WTC11 (cell line): ENCODE measurements around the gene MOSPD2. TPM values are rescaled to one million over a fixed set of nuclear protein-coding genes. Genes with fewer than 3 reads are reported as not detected.

Source experiments
- ATAC-seq: fragments of 200-7000 bp; cut with Tn5 transposase; 2 replicates; pipeline ENCODE4 v1.10.0; 2021; ENCODE audit warnings: mild to moderate bottlenecking, moderate library complexity
- CTCF ChIA-PET: fragments of 300-600 bp; sonication (Branson Sonifier 250); formaldehyde crosslinking; loops from one replicate; lab custom pipeline; 2021; ENCODE audit warnings: antibody characterized with exemption; lab: Charles Lee
- POLR2A ChIA-PET: fragments of 350-600 bp; sonication (Branson Sonifier 250); formaldehyde crosslinking; loops from one replicate; lab custom pipeline; 2021; ENCODE audit warnings: antibody characterized with exemption; lab: Charles Lee
- DNase-seq: peaks from one replicate; pipeline ENCODE4 v3.0.0; 2021; ENCODE audit warnings: low spot score
- H3K27ac Mint-ChIP-seq: 2 replicates; pipeline ENCODE4 v1.8.0; 2021; ENCODE audit warnings: mixed read lengths
- H3K27me3 Mint-ChIP-seq: 2 replicates; pipeline ENCODE4 v1.8.0; 2021; ENCODE audit warnings: low read depth, mild to moderate bottlenecking, moderate library complexity, mixed read lengths
- H3K36me3 Mint-ChIP-seq: 2 replicates; pipeline ENCODE4 v1.8.0; 2021; ENCODE audit warnings: mixed read lengths
- H3K4me1 Mint-ChIP-seq: 2 replicates; pipeline ENCODE4 v1.8.0; 2022; ENCODE audit warnings: mixed read lengths
- H3K4me3 Mint-ChIP-seq: 2 replicates; pipeline ENCODE4 v1.8.0; 2021; ENCODE audit warnings: mild to moderate bottlenecking, moderate library complexity, mixed read lengths
- H3K9me3 Mint-ChIP-seq: 2 replicates; pipeline ENCODE4 v1.8.0; 2021; ENCODE audit warnings: mixed read lengths
- CREB1 ChIP-seq: sonication (generic); formaldehyde crosslinking; IDR thresholded peaks from 2 replicates; pipeline ENCODE4 v1.8.0; 2023; ENCODE audit warnings: mild to moderate bottlenecking, missing genetic modification reagents
- FOXJ3 ChIP-seq: sonication (generic); formaldehyde crosslinking; IDR thresholded peaks from 2 replicates; pipeline ENCODE4 v1.9.0; 2021; ENCODE audit warnings: missing genetic modification reagents, mild to moderate bottlenecking, borderline replicate concordance
- FOXP1 ChIP-seq: sonication (generic); formaldehyde crosslinking; IDR thresholded peaks from 2 replicates; pipeline ENCODE4 v1.8.0; 2022; ENCODE audit warnings: missing genetic modification reagents, mild to moderate bottlenecking, moderate library complexity, borderline replicate concordance
- GTF2I ChIP-seq: fragments of 250-450 bp; sonication (Bioruptor Pico); conservative IDR thresholded peaks from 2 replicates; pipeline ENCODE4 v1.4.0; 2021; ENCODE audit warnings: mild to moderate bottlenecking
- MYBL2 ChIP-seq: sonication (generic); formaldehyde crosslinking; IDR thresholded peaks from 2 replicates; pipeline ENCODE4 v1.8.1; 2023; ENCODE audit warnings: mild to moderate bottlenecking, moderate library complexity, missing genetic modification reagents
- NR1H2 ChIP-seq: sonication (generic); formaldehyde crosslinking; IDR thresholded peaks from 2 replicates; pipeline ENCODE4 v1.9.0; 2021; ENCODE audit warnings: mild to moderate bottlenecking, moderate library complexity, missing genetic modification reagents
- NR2C2 ChIP-seq: sonication (generic); formaldehyde crosslinking; IDR thresholded peaks from 2 replicates; pipeline ENCODE4 v1.8.0; 2022; ENCODE audit warnings: mild to moderate bottlenecking, missing genetic modification reagents
- SMAD3 ChIP-seq: sonication (generic); formaldehyde crosslinking; IDR thresholded peaks from 2 replicates; pipeline ENCODE4 v1.8.0; 2022; ENCODE audit warnings: missing genetic modification reagents, mild to moderate bottlenecking, borderline replicate concordance
- TEAD1 ChIP-seq: sonication (generic); formaldehyde crosslinking; IDR thresholded peaks from 2 replicates; pipeline ENCODE4 v1.8.0; 2022; ENCODE audit warnings: mild to moderate bottlenecking, missing genetic modification reagents
- TEAD4 ChIP-seq: sonication (generic); formaldehyde crosslinking; IDR thresholded peaks from 2 replicates; pipeline ENCODE4 v1.8.0; 2022; ENCODE audit warnings: mild to moderate bottlenecking, missing genetic modification reagents
- ZNF317 ChIP-seq: sonication (generic); formaldehyde crosslinking; IDR thresholded peaks from 2 replicates; pipeline ENCODE4 v1.8.1; 2023; ENCODE audit warnings: low read depth, mild to moderate bottlenecking, moderate library complexity, missing genetic modification reagents, borderline replicate concordance
- ZNF423 ChIP-seq: fragments of 250-450 bp; sonication (Bioruptor Pico); IDR thresholded peaks from 2 replicates; pipeline ENCODE4 v2.1.2; 2022; ENCODE audit warnings: mild to moderate bottlenecking, moderate library complexity
- ZNF671 ChIP-seq: fragments of 250-450 bp; sonication (Bioruptor Pico); IDR thresholded peaks from 2 replicates; pipeline ENCODE4 v1.8.0; 2021; ENCODE audit warnings: mild to moderate bottlenecking
- total RNA-seq: library from RNA; stranded (reverse); gene quantifications from 3 replicates; pipeline ENCODE4 v1.2.3, GENCODE V29; 2021
- TF ChIP-seq, protein P1 (sequence below): fragments of 200-600 bp; IDR thresholded peaks from 2 replicates; pipeline ENCODE4 v1.8.0; 2022; ENCODE audit warnings: antibody characterized with exemption
- TF ChIP-seq, protein P2 (sequence below): sonication (generic); formaldehyde crosslinking; IDR thresholded peaks from 2 replicates; pipeline ENCODE4 v1.8.1; 2023; ENCODE audit warnings: mild to moderate bottlenecking, missing genetic modification reagents, borderline replicate concordance
- TF ChIP-seq, protein P3 (sequence below): fragments of 250-450 bp; sonication (Bioruptor Pico); IDR thresholded peaks from 2 replicates; pipeline ENCODE4 v1.8.0; 2021; ENCODE audit warnings: mild to moderate bottlenecking
- TF ChIP-seq, protein P4 (sequence below): sonication (generic); formaldehyde crosslinking; IDR thresholded peaks from 2 replicates; pipeline ENCODE4 v1.8.1; 2023; ENCODE audit warnings: mild to moderate bottlenecking, missing genetic modification reagents
- TF ChIP-seq, protein P5 (sequence below): sonication (generic); formaldehyde crosslinking; IDR thresholded peaks from 2 replicates; pipeline ENCODE4 v1.8.0; 2022; ENCODE audit warnings: mild to moderate bottlenecking, missing genetic modification reagents
- TF ChIP-seq, protein P6 (sequence below): sonication (generic); formaldehyde crosslinking; IDR thresholded peaks from 2 replicates; pipeline ENCODE4 v1.8.0; 2022; ENCODE audit warnings: mild to moderate bottlenecking, missing genetic modification reagents
- TF ChIP-seq, protein P7 (sequence below): sonication (generic); formaldehyde crosslinking; IDR thresholded peaks from 2 replicates; pipeline ENCODE4 v1.8.1; 2022; ENCODE audit warnings: mild to moderate bottlenecking, moderate library complexity, missing genetic modification reagents

The MOSPD2 gene
- total RNA-seq, 1 experiment from 2014 or later: 13.2 TPM

DNA sequence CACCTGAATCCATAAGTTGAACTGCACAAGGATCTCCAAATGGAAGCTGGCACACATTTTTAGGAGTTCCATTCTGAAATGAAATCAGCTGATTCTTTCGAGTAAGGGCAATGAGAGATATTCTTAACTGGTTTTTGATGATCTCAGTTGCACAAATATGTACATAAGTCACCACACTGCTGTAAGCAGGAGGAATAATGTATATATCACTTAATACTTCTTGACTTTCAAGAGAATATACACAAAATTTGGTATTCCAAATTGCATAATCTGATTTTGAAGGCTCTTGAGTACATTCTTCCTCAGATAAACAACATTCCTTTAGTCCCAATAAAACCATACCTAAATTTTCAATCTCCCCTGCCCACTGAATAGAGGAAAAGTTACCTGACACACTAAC is 8.6 kb upstream of the MOSPD2 start:
- Mint-ChIP-seq H3K4me3 (no peak overlapping the region), H3K9me3 (peaks cover 20% of the 10 kb centered on the region), H3K27ac (no peak overlapping the region), H3K4me1 (no peaks in the 10 kb centered on the region), H3K27me3 (no peaks in the 10 kb centered on the region), H3K36me3 (peaks cover 30% of the 10 kb centered on the region)
- no peak for ATAC-seq
- CTCF ChIA-PET: no interaction called here
- POLR2A ChIA-PET: no interaction called here
- TF ChIP-seq, protein P1, sequence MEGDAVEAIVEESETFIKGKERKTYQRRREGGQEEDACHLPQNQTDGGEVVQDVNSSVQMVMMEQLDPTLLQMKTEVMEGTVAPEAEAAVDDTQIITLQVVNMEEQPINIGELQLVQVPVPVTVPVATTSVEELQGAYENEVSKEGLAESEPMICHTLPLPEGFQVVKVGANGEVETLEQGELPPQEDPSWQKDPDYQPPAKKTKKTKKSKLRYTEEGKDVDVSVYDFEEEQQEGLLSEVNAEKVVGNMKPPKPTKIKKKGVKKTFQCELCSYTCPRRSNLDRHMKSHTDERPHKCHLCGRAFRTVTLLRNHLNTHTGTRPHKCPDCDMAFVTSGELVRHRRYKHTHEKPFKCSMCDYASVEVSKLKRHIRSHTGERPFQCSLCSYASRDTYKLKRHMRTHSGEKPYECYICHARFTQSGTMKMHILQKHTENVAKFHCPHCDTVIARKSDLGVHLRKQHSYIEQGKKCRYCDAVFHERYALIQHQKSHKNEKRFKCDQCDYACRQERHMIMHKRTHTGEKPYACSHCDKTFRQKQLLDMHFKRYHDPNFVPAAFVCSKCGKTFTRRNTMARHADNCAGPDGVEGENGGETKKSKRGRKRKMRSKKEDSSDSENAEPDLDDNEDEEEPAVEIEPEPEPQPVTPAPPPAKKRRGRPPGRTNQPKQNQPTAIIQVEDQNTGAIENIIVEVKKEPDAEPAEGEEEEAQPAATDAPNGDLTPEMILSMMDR: no peak
- no peak for DNase-seq

DNA sequence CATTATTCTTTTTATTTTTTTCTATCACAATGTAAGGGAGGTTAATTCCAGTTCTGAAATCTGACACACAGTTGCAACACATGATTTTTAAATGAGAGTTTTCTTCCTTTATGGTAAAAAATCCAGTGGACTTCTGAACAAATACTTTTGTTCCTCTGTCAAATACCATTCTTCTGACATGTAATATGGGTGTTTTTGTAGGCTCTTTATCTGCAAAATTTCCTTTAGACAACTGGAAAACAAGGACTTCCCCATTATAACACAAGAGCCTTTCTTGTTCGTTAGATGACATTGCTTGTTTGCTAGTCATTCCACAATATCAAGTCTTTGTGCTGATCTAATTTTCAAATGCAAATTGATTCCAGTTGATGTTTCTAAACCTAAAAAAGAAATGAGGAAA is 8.0 kb upstream of the MOSPD2 start:
- Mint-ChIP-seq H3K4me3 (no peak overlapping the region), H3K36me3 (peaks cover 30% of the 10 kb centered on the region)
- CTCF ChIA-PET: no interaction called here

More for the DNA sequence above, 8.0 kb upstream of the MOSPD2 start:
- DNase-seq (no peak), ATAC-seq (no peak)
- H3K27ac Mint-ChIP-seq: no peak overlapping the region
- peaks cover 20% of the 10 kb centered on the region for H3K9me3 Mint-ChIP-seq
- TF ChIP-seq, protein P2, sequence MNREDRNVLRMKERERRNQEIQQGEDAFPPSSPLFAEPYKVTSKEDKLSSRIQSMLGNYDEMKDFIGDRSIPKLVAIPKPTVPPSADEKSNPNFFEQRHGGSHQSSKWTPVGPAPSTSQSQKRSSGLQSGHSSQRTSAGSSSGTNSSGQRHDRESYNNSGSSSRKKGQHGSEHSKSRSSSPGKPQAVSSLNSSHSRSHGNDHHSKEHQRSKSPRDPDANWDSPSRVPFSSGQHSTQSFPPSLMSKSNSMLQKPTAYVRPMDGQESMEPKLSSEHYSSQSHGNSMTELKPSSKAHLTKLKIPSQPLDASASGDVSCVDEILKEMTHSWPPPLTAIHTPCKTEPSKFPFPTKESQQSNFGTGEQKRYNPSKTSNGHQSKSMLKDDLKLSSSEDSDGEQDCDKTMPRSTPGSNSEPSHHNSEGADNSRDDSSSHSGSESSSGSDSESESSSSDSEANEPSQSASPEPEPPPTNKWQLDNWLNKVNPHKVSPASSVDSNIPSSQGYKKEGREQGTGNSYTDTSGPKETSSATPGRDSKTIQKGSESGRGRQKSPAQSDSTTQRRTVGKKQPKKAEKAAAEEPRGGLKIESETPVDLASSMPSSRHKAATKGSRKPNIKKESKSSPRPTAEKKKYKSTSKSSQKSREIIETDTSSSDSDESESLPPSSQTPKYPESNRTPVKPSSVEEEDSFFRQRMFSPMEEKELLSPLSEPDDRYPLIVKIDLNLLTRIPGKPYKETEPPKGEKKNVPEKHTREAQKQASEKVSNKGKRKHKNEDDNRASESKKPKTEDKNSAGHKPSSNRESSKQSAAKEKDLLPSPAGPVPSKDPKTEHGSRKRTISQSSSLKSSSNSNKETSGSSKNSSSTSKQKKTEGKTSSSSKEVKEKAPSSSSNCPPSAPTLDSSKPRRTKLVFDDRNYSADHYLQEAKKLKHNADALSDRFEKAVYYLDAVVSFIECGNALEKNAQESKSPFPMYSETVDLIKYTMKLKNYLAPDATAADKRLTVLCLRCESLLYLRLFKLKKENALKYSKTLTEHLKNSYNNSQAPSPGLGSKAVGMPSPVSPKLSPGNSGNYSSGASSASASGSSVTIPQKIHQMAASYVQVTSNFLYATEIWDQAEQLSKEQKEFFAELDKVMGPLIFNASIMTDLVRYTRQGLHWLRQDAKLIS (CRISPR knock-in tag): no peak
- TF ChIP-seq SMAD3 (no peak), CREB1 (CRISPR knock-in tag) (no peak), TEAD1 (CRISPR knock-in tag) (no peak), TEAD4 (CRISPR knock-in tag) (no peak), ZNF671 (CRISPR knock-in tag) (no peak), ZNF423 (CRISPR knock-in tag) (no peak), NR2C2 (CRISPR knock-in tag) (no peak), ZNF317 (CRISPR knock-in tag) (no peak), GTF2I (CRISPR knock-in tag) (no peak), FOXJ3 (CRISPR knock-in tag) (no peak), MYBL2 (CRISPR knock-in tag) (no peak), NR1H2 (CRISPR knock-in tag) (no peak), FOXP1 (CRISPR knock-in tag) (no peak)
- TF ChIP-seq, protein P3, sequence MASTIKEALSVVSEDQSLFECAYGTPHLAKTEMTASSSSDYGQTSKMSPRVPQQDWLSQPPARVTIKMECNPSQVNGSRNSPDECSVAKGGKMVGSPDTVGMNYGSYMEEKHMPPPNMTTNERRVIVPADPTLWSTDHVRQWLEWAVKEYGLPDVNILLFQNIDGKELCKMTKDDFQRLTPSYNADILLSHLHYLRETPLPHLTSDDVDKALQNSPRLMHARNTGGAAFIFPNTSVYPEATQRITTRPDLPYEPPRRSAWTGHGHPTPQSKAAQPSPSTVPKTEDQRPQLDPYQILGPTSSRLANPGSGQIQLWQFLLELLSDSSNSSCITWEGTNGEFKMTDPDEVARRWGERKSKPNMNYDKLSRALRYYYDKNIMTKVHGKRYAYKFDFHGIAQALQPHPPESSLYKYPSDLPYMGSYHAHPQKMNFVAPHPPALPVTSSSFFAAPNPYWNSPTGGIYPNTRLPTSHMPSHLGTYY (CRISPR knock-in tag): no peak
- TF ChIP-seq, protein P4, sequence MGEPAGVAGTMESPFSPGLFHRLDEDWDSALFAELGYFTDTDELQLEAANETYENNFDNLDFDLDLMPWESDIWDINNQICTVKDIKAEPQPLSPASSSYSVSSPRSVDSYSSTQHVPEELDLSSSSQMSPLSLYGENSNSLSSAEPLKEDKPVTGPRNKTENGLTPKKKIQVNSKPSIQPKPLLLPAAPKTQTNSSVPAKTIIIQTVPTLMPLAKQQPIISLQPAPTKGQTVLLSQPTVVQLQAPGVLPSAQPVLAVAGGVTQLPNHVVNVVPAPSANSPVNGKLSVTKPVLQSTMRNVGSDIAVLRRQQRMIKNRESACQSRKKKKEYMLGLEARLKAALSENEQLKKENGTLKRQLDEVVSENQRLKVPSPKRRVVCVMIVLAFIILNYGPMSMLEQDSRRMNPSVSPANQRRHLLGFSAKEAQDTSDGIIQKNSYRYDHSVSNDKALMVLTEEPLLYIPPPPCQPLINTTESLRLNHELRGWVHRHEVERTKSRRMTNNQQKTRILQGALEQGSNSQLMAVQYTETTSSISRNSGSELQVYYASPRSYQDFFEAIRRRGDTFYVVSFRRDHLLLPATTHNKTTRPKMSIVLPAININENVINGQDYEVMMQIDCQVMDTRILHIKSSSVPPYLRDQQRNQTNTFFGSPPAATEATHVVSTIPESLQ: no peak
- TF ChIP-seq, protein P5, sequence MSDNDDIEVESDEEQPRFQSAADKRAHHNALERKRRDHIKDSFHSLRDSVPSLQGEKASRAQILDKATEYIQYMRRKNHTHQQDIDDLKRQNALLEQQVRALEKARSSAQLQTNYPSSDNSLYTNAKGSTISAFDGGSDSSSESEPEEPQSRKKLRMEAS (CRISPR knock-in tag): no peak
- TF ChIP-seq, protein P6, sequence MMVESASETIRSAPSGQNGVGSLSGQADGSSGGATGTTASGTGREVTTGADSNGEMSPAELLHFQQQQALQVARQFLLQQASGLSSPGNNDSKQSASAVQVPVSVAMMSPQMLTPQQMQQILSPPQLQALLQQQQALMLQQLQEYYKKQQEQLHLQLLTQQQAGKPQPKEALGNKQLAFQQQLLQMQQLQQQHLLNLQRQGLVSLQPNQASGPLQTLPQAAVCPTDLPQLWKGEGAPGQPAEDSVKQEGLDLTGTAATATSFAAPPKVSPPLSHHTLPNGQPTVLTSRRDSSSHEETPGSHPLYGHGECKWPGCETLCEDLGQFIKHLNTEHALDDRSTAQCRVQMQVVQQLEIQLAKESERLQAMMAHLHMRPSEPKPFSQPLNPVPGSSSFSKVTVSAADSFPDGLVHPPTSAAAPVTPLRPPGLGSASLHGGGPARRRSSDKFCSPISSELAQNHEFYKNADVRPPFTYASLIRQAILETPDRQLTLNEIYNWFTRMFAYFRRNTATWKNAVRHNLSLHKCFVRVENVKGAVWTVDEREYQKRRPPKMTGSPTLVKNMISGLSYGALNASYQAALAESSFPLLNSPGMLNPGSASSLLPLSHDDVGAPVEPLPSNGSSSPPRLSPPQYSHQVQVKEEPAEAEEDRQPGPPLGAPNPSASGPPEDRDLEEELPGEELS (CRISPR knock-in tag): no peak
- TF ChIP-seq, protein P7, sequence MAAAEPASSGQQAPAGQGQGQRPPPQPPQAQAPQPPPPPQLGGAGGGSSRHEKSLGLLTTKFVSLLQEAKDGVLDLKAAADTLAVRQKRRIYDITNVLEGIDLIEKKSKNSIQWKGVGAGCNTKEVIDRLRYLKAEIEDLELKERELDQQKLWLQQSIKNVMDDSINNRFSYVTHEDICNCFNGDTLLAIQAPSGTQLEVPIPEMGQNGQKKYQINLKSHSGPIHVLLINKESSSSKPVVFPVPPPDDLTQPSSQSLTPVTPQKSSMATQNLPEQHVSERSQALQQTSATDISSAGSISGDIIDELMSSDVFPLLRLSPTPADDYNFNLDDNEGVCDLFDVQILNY (CRISPR knock-in tag): no peak
- POLR2A ChIA-PET: no interaction called here
- no peaks in the 10 kb centered on the region for H3K27me3 Mint-ChIP-seq
- H3K4me1 Mint-ChIP-seq: no peaks in the 10 kb centered on the region
